Ishikawa (cell line): Measurements from ENCODE around the gene TENM3.

Experiments
- CEBPB ChIP-seq: IDR thresholded peaks from 2 replicates; pipeline ENCODE4 v1.6.1; 2012
- CREB1 ChIP-seq: IDR thresholded peaks from 2 replicates; pipeline ENCODE4 v1.6.1; 2012; ENCODE audit warnings: low read depth
- EGR1 ChIP-seq: IDR thresholded peaks from 2 replicates; pipeline ENCODE4 v1.6.1; 2012
- EP300 ChIP-seq: IDR thresholded peaks from 2 replicates; pipeline ENCODE4 v1.6.1; 2012; ENCODE audit warnings: borderline replicate concordance
- FOXM1 ChIP-seq: IDR thresholded peaks from 2 replicates; pipeline ENCODE4 v1.6.1; 2012; ENCODE audit warnings: low read depth, borderline replicate concordance
- MAX ChIP-seq: IDR thresholded peaks from 2 replicates; pipeline ENCODE4 v1.6.1; 2012
- NFIC ChIP-seq: IDR thresholded peaks from 2 replicates; pipeline ENCODE4 v1.6.1; 2012
- RAD21 ChIP-seq: IDR thresholded peaks from 2 replicates; pipeline ENCODE4 v1.6.1; 2012; ENCODE audit warnings: low read depth
- REST ChIP-seq: IDR thresholded peaks from 2 replicates; pipeline ENCODE4 v1.6.1; 2012; ENCODE audit warnings: low read depth, mild to moderate bottlenecking
- TAF1 ChIP-seq: IDR thresholded peaks from 2 replicates; pipeline ENCODE4 v1.6.1; 2012; ENCODE audit warnings: low read depth, mild to moderate bottlenecking
- TCF12 ChIP-seq: IDR thresholded peaks from 2 replicates; pipeline ENCODE4 v1.6.1; 2012; ENCODE audit warnings: low read depth
- TEAD4 ChIP-seq: IDR thresholded peaks from 2 replicates; pipeline ENCODE4 v1.6.1; 2012
- USF1 ChIP-seq: IDR thresholded peaks from 2 replicates; pipeline ENCODE4 v1.6.1; 2012
- YY1 ChIP-seq: IDR thresholded peaks from 2 replicates; pipeline ENCODE4 v1.6.1; 2012; ENCODE audit warnings: low read depth
- ZBTB7A ChIP-seq: IDR thresholded peaks from 2 replicates; pipeline ENCODE4 v1.6.1; 2012; ENCODE audit warnings: low read depth

Gene TENM3

GRCh38 chr4:182427554-182427953, 184.4 kb downstream of the TENM3 start:
- TF ChIP-seq CEBPB, result no peak
- TF ChIP-seq EGR1, result no peak
- no peak for TF ChIP-seq MAX
- no peak for TF ChIP-seq YY1
- TF ChIP-seq USF1, result no peak
- no peak for TF ChIP-seq CREB1

- TF ChIP-seq FOXM1, result no peak
- no peak for TF ChIP-seq REST
- TF ChIP-seq ZBTB7A, result no peak
- TF ChIP-seq EGR1, result no peak
Measured at GRCh38 chr4:182429896-182430295, 186.7 kb downstream of the TENM3 start.

GRCh38 chr4:182432819-182433218, 189.6 kb downstream of the TENM3 start:
- TF ChIP-seq YY1, result no peak
- TF ChIP-seq NFIC, result no peak
- TF ChIP-seq TCF12, result no peak
- TF ChIP-seq TEAD4, result no peak
- no peak for TF ChIP-seq EGR1
- TF ChIP-seq CREB1, result no peak
- TF ChIP-seq FOXM1, result no peak
- TF ChIP-seq ZBTB7A, result no peak
- no peak for TF ChIP-seq USF1
- no peak for TF ChIP-seq MAX
- TF ChIP-seq REST, result no peak
- no peak for TF ChIP-seq CEBPB
- no peak for TF ChIP-seq RAD21
- no peak for TF ChIP-seq TAF1
- TF ChIP-seq EP300, result no peak

- TF ChIP-seq RAD21 (no peak), TAF1 (no peak), REST (no peak), CEBPB (no peak), TCF12 (no peak), ZBTB7A (no peak), CREB1 (no peak), NFIC (no peak), EGR1 (no peak), USF1 (no peak), TEAD4 (no peak), MAX (no peak), EP300 (no peak), YY1 (no peak)
Measured at GRCh38 chr4:182434720-182435119, 191.5 kb downstream of the TENM3 start.

- TF ChIP-seq EP300 (no peak), CREB1 (no peak), TEAD4 (no peak), TCF12 (no peak), RAD21 (no peak), REST (no peak), TAF1 (no peak), EGR1 (no peak), YY1 (no peak), MAX (no peak), NFIC (no peak), FOXM1 (no peak), ZBTB7A (no peak), CEBPB (no peak), USF1 (no peak)
Measured at GRCh38 chr4:182435401-182435800, 192.2 kb downstream of the TENM3 start.
